Measurements from ENCODE around the gene R3HDM2.
A peak's percentile ranks its signal among the peaks of the same experiment; 100 is the strongest.

The R3HDM2 gene

DNA sequence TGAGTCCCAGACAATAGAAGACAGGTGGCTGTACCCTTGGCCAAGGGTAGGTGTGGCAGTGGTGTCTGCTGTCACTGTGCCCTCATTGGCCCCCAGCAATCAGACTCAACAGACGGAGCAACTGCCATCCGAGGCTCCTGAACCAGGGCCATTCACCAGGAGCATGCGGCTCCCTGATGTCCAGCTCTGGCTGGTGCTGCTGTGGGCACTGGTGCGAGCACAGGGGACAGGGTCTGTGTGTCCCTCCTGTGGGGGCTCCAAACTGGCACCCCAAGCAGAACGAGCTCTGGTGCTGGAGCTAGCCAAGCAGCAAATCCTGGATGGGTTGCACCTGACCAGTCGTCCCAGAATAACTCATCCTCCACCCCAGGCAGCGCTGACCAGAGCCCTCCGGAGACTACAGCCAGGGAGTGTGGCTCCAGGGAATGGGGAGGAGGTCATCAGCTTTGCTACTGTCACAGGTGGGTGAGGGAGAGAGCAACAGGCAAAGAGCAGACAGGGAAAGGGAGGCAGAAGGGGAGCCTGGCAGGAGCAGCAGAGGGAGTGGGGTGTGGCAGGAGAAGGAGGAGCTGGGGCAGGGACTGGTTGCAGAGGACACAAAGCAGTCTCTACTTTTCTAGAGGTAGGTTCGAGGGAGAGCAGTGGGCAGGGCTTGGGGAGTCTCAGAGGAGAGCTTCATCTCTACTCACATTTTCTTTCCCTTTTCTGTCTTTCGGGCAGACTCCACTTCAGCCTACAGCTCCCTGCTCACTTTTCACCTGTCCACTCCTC lies 24.7 kb upstream of the R3HDM2 start:
- H3K27me3 ChIP-seq (ENCODE audit: insufficient read depth, insufficient read length), result no peaks in the 10 kb centered on the region
- no peak for DNase-seq (ENCODE audit: low read depth, low spot score)
- no peaks in the 10 kb centered on the region for H3K9me3 ChIP-seq (ENCODE audit: insufficient read depth, low read length)
- no peak for TF ChIP-seq SUZ12 (IDR thresholded peaks at IDR 0.05; ENCODE audit: extremely low read depth, insufficient read depth, insufficient read length)
- no peak for TF ChIP-seq ZNF274 (IDR thresholded peaks at IDR 0.05; ENCODE audit: low read depth, low read length)
- TF ChIP-seq YY1 (IDR thresholded peaks at IDR 0.05; ENCODE audit: insufficient read depth, insufficient read length), result no peak
- H3K36me3 ChIP-seq (ENCODE audit: insufficient read depth, insufficient read length, low read length), result no peaks in the 10 kb centered on the region
- H3K4me3 ChIP-seq (ENCODE audit: insufficient read length, low read depth), result peak overlapping the region; percentile 5
- peak overlapping the region; percentile 38 for H3K9ac ChIP-seq (ENCODE audit: insufficient read length, low read depth)
- peaks cover 31% of the 10 kb centered on the region for H3K4me1 ChIP-seq (ENCODE audit: insufficient read depth, insufficient read length)

DNA sequence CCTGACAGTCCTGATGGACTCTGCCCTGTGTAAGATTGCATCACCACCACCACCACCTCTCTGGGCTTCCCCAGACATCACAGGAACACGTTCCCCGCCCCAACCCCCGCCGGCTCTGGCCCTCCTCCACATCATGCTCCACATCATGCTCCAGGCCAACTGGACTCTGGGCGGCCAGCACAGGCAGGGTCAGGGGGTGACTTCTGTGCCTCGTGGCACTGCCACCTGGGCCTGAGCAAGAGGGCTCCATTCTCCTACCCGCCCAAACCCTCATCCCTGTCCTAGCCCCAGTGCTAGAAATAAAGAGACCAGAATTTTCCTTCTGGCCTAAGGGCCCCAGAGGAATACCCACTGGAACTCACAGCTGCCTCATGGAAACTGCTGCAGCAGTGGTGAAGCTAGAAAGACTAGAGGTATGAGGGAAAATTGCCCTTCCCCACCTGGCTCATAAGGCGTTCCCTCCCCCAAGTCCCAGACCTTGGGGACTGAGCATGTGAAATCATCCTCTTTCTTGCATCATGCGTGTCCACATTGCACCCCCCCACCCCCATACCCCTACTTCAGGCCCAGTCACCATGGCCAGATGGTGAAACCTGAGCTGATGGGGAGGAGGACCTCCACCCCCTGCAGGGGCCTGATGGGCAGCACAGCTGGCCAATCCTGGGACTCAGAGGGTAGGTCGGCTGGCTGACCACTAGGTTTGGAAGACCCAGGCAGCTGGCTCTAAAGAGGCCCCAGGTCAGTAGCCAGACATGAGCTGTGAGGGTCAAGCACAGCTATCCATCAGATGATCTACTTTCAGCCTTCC lies 23.9 kb upstream of the R3HDM2 start, which contains the start of gene INHBE:
INHBE (plus strand) TSS at position 742 of the 808 bp plus-strand sequence. CDS start 230 bp downstream, outside the sequence.
- Histone ChIP-seq H3K9me3 (ENCODE audit: insufficient read depth, low read length) (no peaks in the 10 kb centered on the region), H3K4me1 (ENCODE audit: insufficient read depth, insufficient read length) (peaks cover 31% of the 10 kb centered on the region), H3K27me3 (ENCODE audit: insufficient read depth, insufficient read length) (no peaks in the 10 kb centered on the region), H3K9ac (ENCODE audit: insufficient read length, low read depth) (peak within 1 kb of the TSS; percentile 38), H3K4me3 (ENCODE audit: insufficient read length, low read depth) (peak within 1 kb of the TSS; percentile 5), H3K36me3 (ENCODE audit: insufficient read depth, insufficient read length, low read length) (no peaks in the 10 kb centered on the region)
- no peak for TF ChIP-seq YY1 (IDR thresholded peaks at IDR 0.05; ENCODE audit: insufficient read depth, insufficient read length)
- no peak for DNase-seq (ENCODE audit: low read depth, low spot score)

DNA sequence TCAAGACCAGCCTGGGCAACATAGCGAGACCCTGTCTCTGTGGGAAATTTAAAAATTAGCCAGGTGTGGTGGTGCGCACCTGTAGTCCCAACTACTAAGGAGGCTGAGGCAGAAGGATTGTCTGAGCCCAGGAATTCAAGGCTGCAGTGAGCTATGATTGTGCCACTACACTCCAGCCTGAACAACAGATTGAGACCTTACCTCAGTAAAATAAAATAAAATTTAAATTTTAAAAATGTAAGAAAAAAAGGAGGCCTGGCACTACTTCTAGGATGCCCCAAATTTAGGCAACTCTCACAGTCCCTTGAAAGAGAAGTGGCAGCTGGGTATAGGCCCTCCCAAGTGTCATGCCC lies 23.3 kb upstream of the R3HDM2 start:
- no peaks in the 10 kb centered on the region for H3K36me3 ChIP-seq (ENCODE audit: insufficient read depth, insufficient read length, low read length)
- H3K4me1 ChIP-seq (ENCODE audit: insufficient read depth, insufficient read length), result peaks cover 31% of the 10 kb centered on the region
- H3K4me3 ChIP-seq (ENCODE audit: insufficient read length, low read depth), result no peak overlapping the region
- no peak overlapping the region for H3K9ac ChIP-seq (ENCODE audit: insufficient read length, low read depth)
- H3K9me3 ChIP-seq (ENCODE audit: insufficient read depth, low read length), result no peaks in the 10 kb centered on the region
- DNase-seq (ENCODE audit: low read depth, low spot score), result no peak
- no peak for TF ChIP-seq SUZ12 (IDR thresholded peaks at IDR 0.05; ENCODE audit: extremely low read depth, insufficient read depth, insufficient read length)
- TF ChIP-seq YY1 (IDR thresholded peaks at IDR 0.05; ENCODE audit: insufficient read depth, insufficient read length), result no peak
- no peak for TF ChIP-seq ZNF274 (IDR thresholded peaks at IDR 0.05; ENCODE audit: low read depth, low read length)
- no peaks in the 10 kb centered on the region for H3K27me3 ChIP-seq (ENCODE audit: insufficient read depth, insufficient read length)

DNA sequence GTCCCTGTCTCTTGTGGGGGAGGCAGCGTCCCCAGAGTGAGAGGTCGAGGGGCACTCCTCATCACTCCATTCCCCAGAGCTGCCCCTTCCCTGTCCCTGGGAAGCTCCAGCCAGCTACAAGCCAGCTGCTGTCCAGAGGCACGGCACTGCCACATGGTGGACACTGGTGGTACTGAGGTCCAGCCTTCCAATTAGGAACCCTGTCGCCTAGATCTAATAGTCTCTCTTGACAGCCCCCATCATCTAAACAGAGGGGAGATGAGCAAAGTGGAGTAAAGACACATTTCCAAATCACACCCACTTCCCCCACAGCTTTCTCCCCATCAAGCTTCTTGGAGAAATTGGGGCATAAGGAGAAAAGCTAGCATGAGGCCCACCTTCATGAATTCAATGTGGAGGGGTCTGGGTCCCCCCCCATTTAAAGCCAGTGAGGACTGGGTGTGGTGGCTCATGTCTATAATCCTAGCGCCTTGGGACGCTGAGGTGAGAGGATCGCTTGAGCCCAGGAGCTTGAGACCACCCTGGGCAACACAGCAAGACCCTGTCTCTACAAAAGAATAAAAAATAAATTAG lies 22.2 kb upstream of the R3HDM2 start:
- Histone ChIP-seq H3K27me3 (ENCODE audit: insufficient read depth, insufficient read length) (no peaks in the 10 kb centered on the region), H3K36me3 (ENCODE audit: insufficient read depth, insufficient read length, low read length) (no peaks in the 10 kb centered on the region), H3K4me3 (ENCODE audit: insufficient read length, low read depth) (no peak overlapping the region), H3K4me1 (ENCODE audit: insufficient read depth, insufficient read length) (peaks cover 31% of the 10 kb centered on the region), H3K9me3 (ENCODE audit: insufficient read depth, low read length) (no peaks in the 10 kb centered on the region), H3K9ac (ENCODE audit: insufficient read length, low read depth) (no peak overlapping the region)
- DNase-seq (ENCODE audit: low read depth, low spot score), result peak; percentile 77
- TF ChIP-seq SUZ12 (IDR thresholded peaks at IDR 0.05; ENCODE audit: extremely low read depth, insufficient read depth, insufficient read length) (no peak), ZNF274 (IDR thresholded peaks at IDR 0.05; ENCODE audit: low read depth, low read length) (no peak), YY1 (IDR thresholded peaks at IDR 0.05; ENCODE audit: insufficient read depth, insufficient read length) (no peak)

DNA sequence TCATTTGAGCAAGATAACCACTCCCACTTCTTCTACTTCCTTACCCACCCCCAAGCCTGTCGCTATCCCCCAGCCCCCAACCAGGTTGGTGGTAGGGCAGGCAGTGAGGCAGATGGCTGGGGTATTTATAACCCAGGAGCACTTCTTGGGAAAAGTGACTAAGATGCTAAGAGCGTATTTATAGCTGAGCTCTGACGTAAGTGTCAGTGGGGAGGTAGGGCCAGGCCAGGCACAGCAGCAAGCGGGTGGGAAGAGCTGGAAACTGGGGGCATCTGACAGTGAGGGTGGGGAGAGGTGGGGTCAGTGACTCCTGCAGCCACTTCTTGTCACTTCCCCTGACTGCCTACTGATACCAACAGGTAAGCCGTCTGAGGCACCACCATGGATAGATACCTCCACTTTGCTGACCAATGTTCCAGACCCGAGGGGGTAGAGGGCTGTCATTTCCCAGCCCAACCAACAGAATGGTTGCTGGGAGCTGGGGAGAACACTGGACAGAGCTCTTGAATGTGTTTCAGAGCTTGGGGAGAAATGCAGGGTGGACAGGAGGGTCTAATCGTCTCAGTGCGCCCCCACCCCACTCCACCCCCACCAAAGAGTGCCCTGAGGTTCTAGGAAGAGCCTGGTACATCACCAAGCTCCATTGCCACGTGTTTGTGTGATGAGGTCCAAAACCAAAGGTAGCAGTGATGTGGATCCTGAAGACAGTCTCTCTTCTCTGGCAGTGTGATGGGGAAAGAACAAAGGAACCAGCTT lies 21.5 kb upstream of the R3HDM2 start:
- H3K9ac ChIP-seq (ENCODE audit: insufficient read length, low read depth), result peak overlapping the region; percentile 12
- no peaks in the 10 kb centered on the region for H3K36me3 ChIP-seq (ENCODE audit: insufficient read depth, insufficient read length, low read length)
- no peaks in the 10 kb centered on the region for H3K27me3 ChIP-seq (ENCODE audit: insufficient read depth, insufficient read length)
- no peak overlapping the region for H3K4me3 ChIP-seq (ENCODE audit: insufficient read length, low read depth)
- no peak for DNase-seq (ENCODE audit: low read depth, low spot score)
- peaks cover 31% of the 10 kb centered on the region for H3K4me1 ChIP-seq (ENCODE audit: insufficient read depth, insufficient read length)
- TF ChIP-seq ZNF274 (IDR thresholded peaks at IDR 0.05; ENCODE audit: low read depth, low read length), result no peak
- no peak for TF ChIP-seq SUZ12 (IDR thresholded peaks at IDR 0.05; ENCODE audit: extremely low read depth, insufficient read depth, insufficient read length)
- TF ChIP-seq YY1 (IDR thresholded peaks at IDR 0.05; ENCODE audit: insufficient read depth, insufficient read length), result no peak
- H3K9me3 ChIP-seq (ENCODE audit: insufficient read depth, low read length), result no peaks in the 10 kb centered on the region

DNA sequence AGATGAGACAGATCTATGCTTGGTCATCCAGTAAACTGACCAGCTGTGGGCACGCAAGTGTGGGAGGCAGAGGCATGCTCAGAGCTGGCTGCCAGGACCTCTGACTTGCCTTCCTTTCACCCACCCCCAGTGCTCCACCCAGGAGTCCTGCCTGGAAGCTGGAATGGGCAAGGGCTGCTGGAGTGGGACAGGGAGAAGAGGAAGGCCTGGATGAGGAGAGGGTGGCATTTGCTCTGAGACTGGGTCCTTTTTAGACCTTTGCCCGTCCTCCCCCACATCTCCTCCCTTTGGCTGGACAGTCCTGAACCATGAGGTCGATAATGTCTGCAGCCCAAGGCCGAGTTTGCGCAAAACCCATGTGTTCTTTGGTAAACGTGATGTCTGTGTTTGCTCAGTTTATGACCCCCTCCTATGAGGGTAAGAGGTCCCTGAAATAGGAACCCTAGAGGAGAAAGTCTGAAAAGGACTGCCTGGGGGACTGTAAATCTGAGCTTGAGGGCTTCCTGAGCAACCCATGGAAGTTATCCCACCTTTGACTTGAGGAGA lies 20.5 kb upstream of the R3HDM2 start:
- Histone ChIP-seq H3K36me3 (ENCODE audit: insufficient read depth, insufficient read length, low read length) (no peaks in the 10 kb centered on the region), H3K27me3 (ENCODE audit: insufficient read depth, insufficient read length) (no peaks in the 10 kb centered on the region), H3K9me3 (ENCODE audit: insufficient read depth, low read length) (no peaks in the 10 kb centered on the region), H3K4me3 (ENCODE audit: insufficient read length, low read depth) (no peak overlapping the region), H3K4me1 (ENCODE audit: insufficient read depth, insufficient read length) (peaks cover 27% of the 10 kb centered on the region), H3K9ac (ENCODE audit: insufficient read length, low read depth) (no peak overlapping the region)
- no peak for DNase-seq (ENCODE audit: low read depth, low spot score)
- TF ChIP-seq ZNF274 (IDR thresholded peaks at IDR 0.05; ENCODE audit: low read depth, low read length), result no peak
- no peak for TF ChIP-seq YY1 (IDR thresholded peaks at IDR 0.05; ENCODE audit: insufficient read depth, insufficient read length)
- TF ChIP-seq SUZ12 (IDR thresholded peaks at IDR 0.05; ENCODE audit: extremely low read depth, insufficient read depth, insufficient read length), result no peak
